HG03280 (cell line): ENCODE results near the gene EMC1.
"Not testable (repeated sequence)": the region's sequence is repeated elsewhere in the genome, so short reads cannot be mapped to it uniquely, and the experiment has no call there.

Experiments
- ATAC-seq: cut with Tn5 transposase; IDR thresholded peaks from one replicate; pipeline ENCODE4 v1.9.1; 2021; ENCODE audit warnings: mild to moderate bottlenecking, moderate library complexity; ENCODE audit not compliant: unreplicated experiment

Gene EMC1

GRCh38 chr1:19220080-19220846, 31.1 kb downstream of the EMC1 start:
- ATAC-seq = no peak

GRCh38 chr1:19219451-19219850, 31.9 kb downstream of the EMC1 start:
- ATAC-seq = no peak

- ATAC-seq = not testable (repeated sequence)
Measured at GRCh38 chr1:19216585-19216984, 34.7 kb downstream of the EMC1 start.

GRCh38 chr1:19213580-19213979, 37.7 kb downstream of the EMC1 start:
- ATAC-seq = no peak

GRCh38 chr1:19212167-19212566, 39.2 kb downstream of the EMC1 start:
- ATAC-seq = no peak

- no peak for ATAC-seq
Measured at GRCh38 chr1:19210772-19211549, 40.4 kb downstream of the EMC1 start.

- ATAC-seq = peak; percentile 85
Measured at GRCh38 chr1:19209990-19210771, 41.1 kb downstream of the EMC1 start, which contains the start of gene UBR4. TSS of gene UBR4 (minus strand) at chr1:19210266. CDS start at chr1:19210248, 18 bp downstream.

GRCh38 chr1:19209439-19209989, 41.8 kb downstream of the EMC1 start:
- ATAC-seq = peak; percentile 52

GRCh38 chr1:19208710-19209438, 42.5 kb downstream of the EMC1 start:
- no peak for ATAC-seq

GRCh38 chr1:19206947-19207346, 44.4 kb downstream of the EMC1 start:
- no peak for ATAC-seq

GRCh38 chr1:19205845-19206244, 45.5 kb downstream of the EMC1 start:
- no peak for ATAC-seq

- ATAC-seq = no peak
Measured at GRCh38 chr1:19205403-19205802, 45.9 kb downstream of the EMC1 start.

GRCh38 chr1:19204446-19205266, 46.7 kb downstream of the EMC1 start:
- ATAC-seq = no peak

- no peak for ATAC-seq
Measured at GRCh38 chr1:19203440-19203839, 47.9 kb downstream of the EMC1 start.

GRCh38 chr1:19202396-19202795, 48.9 kb downstream of the EMC1 start:
- ATAC-seq = no peak

GRCh38 chr1:19199969-19200604, 51.2 kb downstream of the EMC1 start:
- no peak for ATAC-seq

- ATAC-seq = no peak
Measured at GRCh38 chr1:19199329-19199968, 51.9 kb downstream of the EMC1 start.

GRCh38 chr1:19198820-19199219, 52.5 kb downstream of the EMC1 start:
- no peak for ATAC-seq

- ATAC-seq = no peak
Measured at GRCh38 chr1:19197845-19198244, 53.5 kb downstream of the EMC1 start.
